Left lung (tissue), 10 donors: Measurements from ENCODE around the gene FKBP5. TPM values are rescaled to one million over a fixed set of nuclear protein-coding genes. Genes with fewer than 3 reads are reported as not detected.

Source experiments
- ATAC-seq: fragments of 200-7000 bp; cut with Tn5 transposase; one replicate; pipeline ENCODE4 v1.9.1; 2020; ENCODE audit warnings: moderate library complexity
- DNase-seq, 4 donors: peaks; one replicate each; pipeline ENCODE4 v3.0.0-alpha.2; 2013 to 2020
- H3K27ac ChIP-seq, 2 donors: fragments of 200-600 bp; sonication (generic) in 1 of 2; one replicate each; pipeline versions ENCODE4 v1.5.0 to v1.8.0; 2020 to 2021
- H3K27me3 ChIP-seq, 2 donors: fragments of 200-600 bp; sonication (generic) in 1 of 2; one replicate each; pipeline versions ENCODE4 v1.5.0 to v1.8.0; 2020 to 2021
- H3K36me3 ChIP-seq, 2 donors: fragments of 200-600 bp; sonication (generic) in 1 of 2; one replicate each; pipeline versions ENCODE4 v1.5.0 to v1.8.0; 2020 to 2021
- H3K4me1 ChIP-seq, 2 donors: fragments of 200-600 bp; one replicate each; pipeline ENCODE4 v1.8.0; 2021
- H3K4me3 ChIP-seq, 2 donors: fragments of 200-600 bp; sonication (generic) in 1 of 2; one replicate each; pipeline versions ENCODE4 v1.5.0 to v1.8.0; 2020 to 2021; ENCODE audit warnings: mild to moderate bottlenecking in 1 of 2
- H3K9me3 ChIP-seq, 2 donors: fragments of 200-600 bp; sonication (generic) in 1 of 2; one replicate each; pipeline versions ENCODE4 v1.5.0 to v1.8.0; 2020 to 2021
- intact Hi-C, 2 donors: fragments of 100-400 bp; cut with DNase I; formaldehyde crosslinking; loops; one replicate each; pipeline versions ENCODE4 v1.11.2 to v1.14.2; 2022
- polyA plus RNA-seq, 6 donors: library from polyadenylated mRNA; unstranded; fragments of 120-200 nt; gene quantifications; one replicate each; pipeline ENCODE4 v1.2.1, GENCODE V29; 2013; ENCODE audit not compliant: insufficient read length in 6 of 6
- total RNA-seq, 2 donors: library from RNA; stranded (reverse); fragmentation: NEBNext Ultra II Directional; extraction: Animal tissue kit (Norgen Biotek cat#: 25700); gene quantifications; one replicate each; pipeline ENCODE4 v1.2.1, GENCODE V29; 2021
- TF ChIP-seq, protein P1 (sequence below), 2 donors: fragments of 200-600 bp; sonication (generic) in 1 of 2; IDR thresholded peaks; one replicate each; pipeline versions ENCODE4 v1.5.0 to v1.8.0; 2021; ENCODE audit warnings: antibody characterized with exemption in 2 of 2
- donor health status: DM: no; HTN: yes; CAD: no.
- donor health status: DM: no; HTN: no; CAD: no.

The FKBP5 gene
- total and polyA plus RNA-seq, 8 donors: 15.6 to 139 (median 18.8) TPM

DNA sequence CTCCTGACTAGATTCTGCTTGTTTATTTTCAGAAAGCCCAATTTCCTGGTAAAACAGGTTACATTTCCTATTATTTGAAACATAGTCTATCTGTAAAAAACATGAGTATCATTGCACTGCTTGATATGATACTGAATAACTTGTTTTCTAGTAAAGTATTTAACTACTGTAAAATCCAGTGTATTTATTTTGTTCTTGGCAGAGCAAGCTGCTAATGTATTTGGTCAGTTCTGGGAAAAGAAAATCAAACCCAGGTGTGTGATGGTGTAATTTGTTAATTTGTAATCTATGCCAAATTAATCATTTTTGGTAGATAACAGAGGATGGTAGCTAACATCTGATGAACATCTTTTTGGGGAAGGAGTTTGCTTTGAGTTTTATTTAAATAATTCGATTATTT lies 50.8 kb downstream of the FKBP5 start:
- Histone ChIP-seq H3K27me3 (no peaks in the 10 kb centered on the region), H3K4me1 (peaks cover 7 to 9% of the 10 kb centered on the region in 2 donors), H3K27ac (no peak overlapping the region), H3K4me3 (no peak overlapping the region), H3K36me3 (peaks cover 3 to 100% of the 10 kb centered on the region in 2 donors), H3K9me3 (no peaks in the 10 kb centered on the region)
- TF ChIP-seq, protein P1, sequence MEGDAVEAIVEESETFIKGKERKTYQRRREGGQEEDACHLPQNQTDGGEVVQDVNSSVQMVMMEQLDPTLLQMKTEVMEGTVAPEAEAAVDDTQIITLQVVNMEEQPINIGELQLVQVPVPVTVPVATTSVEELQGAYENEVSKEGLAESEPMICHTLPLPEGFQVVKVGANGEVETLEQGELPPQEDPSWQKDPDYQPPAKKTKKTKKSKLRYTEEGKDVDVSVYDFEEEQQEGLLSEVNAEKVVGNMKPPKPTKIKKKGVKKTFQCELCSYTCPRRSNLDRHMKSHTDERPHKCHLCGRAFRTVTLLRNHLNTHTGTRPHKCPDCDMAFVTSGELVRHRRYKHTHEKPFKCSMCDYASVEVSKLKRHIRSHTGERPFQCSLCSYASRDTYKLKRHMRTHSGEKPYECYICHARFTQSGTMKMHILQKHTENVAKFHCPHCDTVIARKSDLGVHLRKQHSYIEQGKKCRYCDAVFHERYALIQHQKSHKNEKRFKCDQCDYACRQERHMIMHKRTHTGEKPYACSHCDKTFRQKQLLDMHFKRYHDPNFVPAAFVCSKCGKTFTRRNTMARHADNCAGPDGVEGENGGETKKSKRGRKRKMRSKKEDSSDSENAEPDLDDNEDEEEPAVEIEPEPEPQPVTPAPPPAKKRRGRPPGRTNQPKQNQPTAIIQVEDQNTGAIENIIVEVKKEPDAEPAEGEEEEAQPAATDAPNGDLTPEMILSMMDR (IDR thresholded peaks at IDR 0.05): no peak
- intact Hi-C loops: no loop called here
- ATAC-seq (no peak), DNase-seq (no peak)

DNA sequence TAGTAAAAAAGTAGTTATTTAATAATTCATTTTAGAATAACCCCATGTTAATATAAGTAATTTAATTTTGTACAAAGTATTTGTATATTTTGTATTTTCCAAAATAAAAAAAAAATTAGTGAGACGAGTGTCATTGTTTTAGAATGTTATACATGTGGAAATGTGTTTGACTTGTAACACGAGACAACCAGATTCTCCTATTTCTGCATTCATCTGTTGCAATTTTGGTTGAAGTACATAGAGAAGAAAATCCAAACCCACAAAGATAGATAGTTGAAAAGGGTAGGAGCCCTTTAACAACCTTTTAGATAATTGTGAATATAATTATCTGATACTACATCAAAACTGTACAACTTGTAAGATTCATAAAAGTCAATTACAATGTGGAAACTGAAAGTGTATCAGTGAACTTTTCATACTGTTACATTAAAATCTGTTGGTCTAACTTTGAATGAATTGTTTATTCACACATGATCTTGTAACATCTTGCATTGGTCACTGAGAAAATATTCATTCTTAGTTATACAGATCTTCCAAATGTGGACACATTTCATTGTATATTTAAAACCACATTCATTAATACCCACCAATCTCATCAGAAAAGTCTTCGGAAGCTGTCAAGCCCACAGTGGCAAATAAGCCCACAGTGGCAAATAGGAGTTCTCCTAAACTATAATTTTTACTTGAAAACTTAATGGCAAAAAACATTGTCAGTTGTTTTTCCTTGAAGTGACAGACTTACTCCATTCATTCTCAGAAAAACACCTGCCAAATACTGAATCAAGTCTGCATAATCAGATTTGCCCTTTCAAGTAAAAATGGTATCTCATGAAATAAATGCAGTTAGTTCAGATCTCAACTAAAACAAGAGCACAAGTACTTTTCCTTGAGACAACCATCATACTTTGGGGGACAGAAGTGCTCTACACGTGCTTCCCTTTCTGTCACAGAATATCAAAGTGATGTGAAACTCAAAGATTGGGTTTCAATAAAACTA lies 52.8 kb downstream of the FKBP5 start:
- H3K9me3 ChIP-seq: no peaks in the 10 kb centered on the region
- H3K36me3 ChIP-seq: peaks cover 3 to 100% of the 10 kb centered on the region in 2 donors
- no peak overlapping the region for H3K27ac ChIP-seq
- no peak overlapping the region for H3K4me3 ChIP-seq
- H3K4me1 ChIP-seq: peaks cover 7 to 9% of the 10 kb centered on the region in 2 donors
- DNase-seq (no peak), ATAC-seq (no peak)
- no peaks in the 10 kb centered on the region for H3K27me3 ChIP-seq
- intact Hi-C loops: no loop called here
- TF ChIP-seq, protein P1 (IDR thresholded peaks at IDR 0.05): no peak

DNA sequence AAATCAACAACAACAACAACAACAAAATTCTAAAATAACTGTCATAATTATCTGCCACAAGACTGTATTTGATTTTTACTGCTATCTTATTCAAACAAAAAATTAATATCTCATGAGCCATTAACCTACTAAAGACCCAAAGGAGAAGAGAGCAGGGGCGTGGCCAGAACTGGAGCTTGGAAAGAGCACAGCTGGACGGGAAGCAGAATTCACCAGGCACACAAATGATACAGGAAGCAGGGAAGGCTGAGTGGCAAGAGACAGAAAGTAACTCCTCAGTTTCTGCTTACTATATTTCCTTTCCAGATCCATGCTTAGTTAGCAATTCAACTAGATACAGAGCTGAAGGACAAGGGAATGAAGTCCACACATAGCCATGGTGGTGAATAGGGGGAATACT lies 54.4 kb downstream of the FKBP5 start:
- peaks cover 3 to 100% of the 10 kb centered on the region in 2 donors for H3K36me3 ChIP-seq
- ATAC-seq (no peak), DNase-seq (peak in 2 of 4 donors; percentile 3 to 19)
- peak overlapping the region in 1 of 2 donors; percentile 41 for H3K27ac ChIP-seq
- peaks cover 7 to 18% of the 10 kb centered on the region in 2 donors for H3K4me1 ChIP-seq
- no peaks in the 10 kb centered on the region for H3K9me3 ChIP-seq
- H3K4me3 ChIP-seq: no peak overlapping the region
- no peaks in the 10 kb centered on the region for H3K27me3 ChIP-seq
- TF ChIP-seq, protein P1 (IDR thresholded peaks at IDR 0.05): no peak
- intact Hi-C loops: no loop called here

DNA sequence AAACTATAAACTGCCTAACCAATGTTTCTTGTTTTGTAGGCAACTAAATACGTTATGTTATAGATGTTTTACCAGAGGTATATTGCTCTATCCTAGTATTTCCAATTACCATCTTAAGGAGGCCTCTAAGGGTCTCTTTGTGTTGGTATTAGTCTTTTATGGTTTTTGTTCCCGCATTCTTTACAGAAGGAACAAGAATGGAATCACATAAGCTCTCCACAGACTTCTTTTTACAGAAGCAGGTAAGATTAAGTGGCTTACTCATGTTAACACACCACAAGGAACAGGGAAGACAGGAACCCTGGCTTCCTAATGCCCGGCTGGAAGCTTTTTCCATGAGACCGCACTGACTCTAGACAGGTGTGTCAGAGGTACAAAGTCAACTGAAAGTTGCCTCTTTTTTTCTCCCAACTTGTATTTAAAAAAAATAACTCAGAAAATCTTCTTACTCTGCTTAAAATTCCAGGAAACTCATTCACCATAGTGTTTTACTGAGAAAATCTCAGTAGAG lies 55.1 kb downstream of the FKBP5 start:
- intact Hi-C loops: no loop called here
- no peaks in the 10 kb centered on the region for H3K27me3 ChIP-seq
- H3K4me3 ChIP-seq: no peak overlapping the region
- H3K9me3 ChIP-seq: no peaks in the 10 kb centered on the region
- peaks cover 7 to 20% of the 10 kb centered on the region in 2 donors for H3K4me1 ChIP-seq
- no peak for DNase-seq
- peak overlapping the region in 1 of 2 donors; percentile 41 for H3K27ac ChIP-seq
- TF ChIP-seq, protein P1 (IDR thresholded peaks at IDR 0.05): no peak
- ATAC-seq: no peak
- peaks cover 3 to 100% of the 10 kb centered on the region in 2 donors for H3K36me3 ChIP-seq

DNA sequence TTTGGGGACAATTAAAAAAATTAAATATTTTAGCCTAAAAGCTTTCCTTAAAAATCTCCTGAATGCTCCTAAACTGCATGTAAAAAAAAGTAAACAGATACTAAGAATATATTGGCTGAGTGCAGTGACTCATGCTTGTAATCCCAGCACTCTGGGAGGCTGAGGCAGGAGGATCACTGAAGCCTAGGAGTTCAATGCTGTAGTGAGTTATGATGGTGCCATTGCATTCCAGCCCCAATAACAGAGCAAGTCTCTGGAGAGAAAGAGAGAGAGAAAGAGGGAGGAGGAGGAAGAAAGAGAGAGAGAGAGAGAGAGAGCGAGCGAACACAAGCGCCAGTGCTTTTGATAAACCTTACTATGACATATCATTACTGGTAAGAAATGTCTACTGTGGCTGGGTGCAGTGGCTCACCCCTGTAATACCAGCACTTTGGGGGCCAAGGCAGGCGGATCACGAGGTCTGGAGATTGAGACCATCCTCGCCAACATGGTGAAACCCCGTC lies 58.8 kb downstream of the FKBP5 start:
- Histone ChIP-seq H3K9me3 (no peaks in the 10 kb centered on the region), H3K36me3 (peaks cover 0 to 96% of the 10 kb centered on the region in 2 donors), H3K4me1 (peaks cover 7 to 30% of the 10 kb centered on the region in 2 donors), H3K27ac (peak overlapping the region in 1 of 2 donors; percentile 33), H3K27me3 (no peaks in the 10 kb centered on the region), H3K4me3 (no peak overlapping the region)
- ATAC-seq: no peak
- TF ChIP-seq, protein P1 (IDR thresholded peaks at IDR 0.05): no peak
- intact Hi-C loops: no loop called here
- DNase-seq: no peak
